GM18507 (cell line): Measurements from ENCODE around the gene FMN1.

Experiments used
- DNase-seq: peaks from one replicate; pipeline ENCODE4 v3.0.0; 2011; ENCODE audit warnings: low read depth; ENCODE audit not compliant: insufficient read length; ENCODE audit errors: extremely low spot score
- FAIRE-seq: peaks from 2 replicates; lab custom pipeline; 2011; peaks lifted over from hg19 to GRCh38; lab: Jason Lieb, UNC

The FMN1 gene

DNA sequence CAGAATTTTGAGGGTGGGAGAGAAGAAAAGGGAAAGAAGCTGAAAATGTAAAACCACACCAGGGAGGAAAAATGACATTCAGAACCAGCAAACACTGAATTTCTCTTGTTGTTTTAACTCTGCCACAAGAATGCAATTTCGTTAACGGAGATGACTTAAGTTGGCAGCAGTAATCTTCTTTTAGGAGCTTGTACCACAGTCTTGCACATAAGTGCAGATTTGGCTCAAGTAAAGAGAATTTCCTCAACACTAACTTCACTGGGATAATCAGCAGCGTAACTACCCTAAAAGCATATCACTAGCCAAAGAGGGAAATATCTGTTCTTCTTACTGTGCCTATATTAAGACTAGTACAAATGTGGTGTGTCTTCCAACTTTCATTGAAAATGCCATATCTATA, 461.2 kb downstream of the FMN1 start:
- FAIRE-seq (no peak), DNase-seq (no peak)

DNA sequence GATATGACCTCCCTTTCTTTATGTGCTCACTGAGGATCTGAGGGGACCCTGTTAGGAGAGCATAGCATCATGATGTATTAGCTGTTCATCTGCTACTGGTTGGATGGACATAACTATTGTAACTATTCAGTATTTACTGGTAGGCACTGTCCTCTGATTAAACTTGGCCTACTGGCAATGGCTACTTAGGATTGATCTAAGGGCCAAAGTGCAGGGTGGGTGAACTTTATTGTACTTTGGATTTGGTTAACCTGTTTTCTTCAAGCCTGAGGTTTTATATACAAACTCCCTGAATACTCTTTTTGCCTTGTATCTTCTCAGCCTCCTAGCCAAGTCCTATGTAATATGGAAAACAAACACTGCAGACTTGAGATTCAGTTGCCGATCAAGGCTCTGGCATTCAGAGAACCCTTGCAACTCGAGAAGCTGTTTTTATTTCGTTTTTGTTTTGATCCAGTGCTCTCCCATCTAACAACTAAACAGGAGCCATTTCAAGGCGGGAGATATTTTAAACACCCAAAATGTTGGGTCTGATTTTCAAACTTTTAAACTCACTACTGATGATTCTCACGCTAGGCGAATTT, 461.8 kb downstream of the FMN1 start:
- no peak for FAIRE-seq
- DNase-seq: no peak

DNA sequence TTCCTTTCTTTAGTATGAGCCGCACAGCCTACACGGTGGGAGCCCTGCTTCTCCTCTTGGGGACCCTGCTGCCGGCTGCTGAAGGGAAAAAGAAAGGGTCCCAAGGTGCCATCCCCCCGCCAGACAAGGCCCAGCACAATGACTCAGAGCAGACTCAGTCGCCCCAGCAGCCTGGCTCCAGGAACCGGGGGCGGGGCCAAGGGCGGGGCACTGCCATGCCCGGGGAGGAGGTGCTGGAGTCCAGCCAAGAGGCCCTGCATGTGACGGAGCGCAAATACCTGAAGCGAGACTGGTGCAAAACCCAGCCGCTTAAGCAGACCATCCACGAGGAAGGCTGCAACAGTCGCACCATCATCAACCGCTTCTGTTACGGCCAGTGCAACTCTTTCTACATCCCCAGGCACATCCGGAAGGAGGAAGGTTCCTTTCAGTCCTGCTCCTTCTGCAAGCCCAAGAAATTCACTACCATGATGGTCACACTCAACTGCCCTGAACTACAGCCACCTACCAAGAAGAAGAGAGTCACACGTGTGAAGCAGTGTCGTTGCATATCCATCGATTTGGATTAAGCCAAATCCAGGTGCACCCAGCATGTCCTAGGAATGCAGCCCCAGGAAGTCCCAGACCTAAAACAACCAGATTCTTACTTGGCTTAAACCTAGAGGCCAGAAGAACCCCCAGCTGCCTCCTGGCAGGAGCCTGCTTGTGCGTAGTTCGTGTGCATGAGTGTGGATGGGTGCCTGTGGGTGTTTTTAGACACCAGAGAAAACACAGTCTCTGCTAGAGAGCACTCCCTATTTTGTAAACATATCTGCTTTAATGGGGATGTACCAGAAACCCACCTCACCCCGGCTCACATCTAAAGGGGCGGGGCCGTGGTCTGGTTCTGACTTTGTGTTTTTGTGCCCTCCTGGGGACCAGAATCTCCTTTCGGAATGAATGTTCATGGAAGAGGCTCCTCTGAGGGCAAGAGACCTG, 463.5 kb downstream of the FMN1 start:
- FAIRE-seq (no peak), DNase-seq (no peak)

GRCh38 chr15:32729700-32730395, 464.7 kb downstream of the FMN1 start:
- FAIRE-seq (no peak), DNase-seq (no peak)

- peak; percentile 89 for FAIRE-seq
- peak; percentile 20 for DNase-seq
Measured at GRCh38 chr15:32723171-32723948, 471.2 kb downstream of the FMN1 start.

GRCh38 chr15:32722136-32722535, 472.4 kb downstream of the FMN1 start:
- DNase-seq: no peak
- FAIRE-seq: no peak

DNA sequence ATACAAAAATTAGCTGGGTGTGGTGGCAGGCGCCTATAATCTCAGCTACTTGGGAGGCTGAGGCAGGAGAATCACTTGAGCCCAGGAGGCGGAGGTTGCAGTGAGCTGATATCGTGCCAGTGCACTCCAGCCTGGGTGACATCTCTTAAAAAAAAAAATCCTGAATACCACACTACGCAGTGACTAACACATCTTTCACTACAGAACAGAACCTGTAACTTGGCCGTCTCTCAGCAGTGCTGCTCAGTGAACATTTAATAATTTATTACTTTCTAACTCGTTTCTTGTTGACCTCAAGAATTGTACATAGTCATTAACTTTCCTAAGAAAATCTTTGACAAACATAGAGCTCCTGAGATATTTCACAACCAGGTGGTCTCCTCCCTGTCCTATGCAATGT, 472.9 kb downstream of the FMN1 start:
- DNase-seq (no peak), FAIRE-seq (no peak)

- FAIRE-seq (no peak), DNase-seq (no peak)
Measured at GRCh38 chr15:32718821-32719716, 475.4 kb downstream of the FMN1 start.

GRCh38 chr15:32718227-32718820, 476.2 kb downstream of the FMN1 start:
- FAIRE-seq (no peak), DNase-seq (no peak)

GRCh38 chr15:32717426-32718226, 476.9 kb downstream of the FMN1 start, which contains the start of gene GREM1:
TSS of gene GREM1 (plus strand) at chr15:32718004. CDS start at chr15:32730691, 12,687 bp downstream.
- FAIRE-seq (no peak), DNase-seq (no peak)

GRCh38 chr15:32716915-32717425, 477.5 kb downstream of the FMN1 start:
- peak; percentile 24 for FAIRE-seq
- no peak for DNase-seq

DNA sequence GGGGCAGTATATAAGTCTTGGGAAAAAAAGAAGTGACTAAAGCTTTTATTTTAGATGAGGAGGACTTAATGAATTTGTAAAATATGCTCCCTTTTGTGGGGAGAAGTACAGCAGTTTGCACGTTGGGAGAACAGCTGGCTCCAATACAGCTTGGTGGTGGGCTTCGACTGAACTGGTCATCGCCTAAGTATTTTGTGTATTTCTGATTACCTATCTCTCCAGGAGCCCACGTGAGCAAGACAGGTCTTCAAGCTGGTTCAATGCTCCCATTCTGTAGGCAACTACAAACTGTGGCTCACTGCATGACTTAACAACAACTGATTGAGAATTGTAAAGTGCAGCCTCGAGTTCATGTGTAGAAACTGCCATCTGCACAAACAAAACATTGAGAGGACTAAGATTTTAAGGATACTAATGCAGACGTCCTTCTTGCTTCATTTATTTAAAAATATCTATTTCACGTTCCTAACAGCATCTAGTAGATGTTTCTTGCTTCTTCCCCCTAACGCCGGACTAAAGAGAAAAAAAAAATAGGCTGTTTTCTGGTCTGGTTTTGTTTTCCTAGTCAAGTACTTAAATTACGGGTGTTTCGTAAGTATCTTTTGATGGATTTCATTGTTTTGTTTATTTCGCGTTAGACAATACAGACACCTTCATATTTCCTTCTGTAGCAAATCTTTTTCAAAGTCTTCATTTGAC, 478.1 kb downstream of the FMN1 start:
- no peak for FAIRE-seq
- no peak for DNase-seq
